ENCODE measurements around the gene DCAF16.

DNA sequence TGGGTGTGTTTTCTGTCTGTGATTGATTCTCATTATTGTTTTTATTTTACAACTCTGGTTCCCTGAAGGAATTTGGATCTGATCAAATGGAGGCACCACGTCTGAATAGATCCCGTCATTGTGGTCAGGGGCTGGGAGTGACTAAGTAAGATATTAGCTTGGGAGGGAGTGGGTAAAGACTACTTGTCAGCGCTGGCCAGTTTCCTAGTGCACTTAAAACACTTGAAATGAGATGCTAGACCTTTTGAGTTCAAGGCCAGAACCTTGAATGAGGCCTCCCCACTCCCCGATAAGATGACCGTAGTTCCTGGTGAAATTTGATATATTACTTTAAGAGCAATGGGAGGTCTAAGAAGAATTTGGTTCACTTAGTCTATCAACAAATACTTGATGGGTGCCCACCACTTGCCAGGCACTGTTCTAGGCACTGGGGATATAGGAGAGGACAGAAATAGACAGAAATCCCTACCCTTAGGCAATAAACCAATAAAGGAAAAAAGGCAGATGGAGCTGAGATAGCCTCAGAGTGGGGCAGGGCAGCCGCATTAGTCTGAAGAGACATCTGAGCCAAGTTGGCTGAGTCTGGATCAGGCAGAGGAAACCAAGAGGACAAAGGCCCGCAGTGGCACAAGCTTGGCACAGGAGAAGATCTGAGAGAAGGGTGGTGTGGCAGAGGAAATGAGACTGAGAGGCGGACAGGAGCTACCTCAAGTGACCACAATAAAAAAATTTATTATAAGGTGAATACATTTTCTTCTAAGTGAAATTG lies 41.0 kb downstream of the DCAF16 start:
- TF ChIP-seq, protein P1, sequence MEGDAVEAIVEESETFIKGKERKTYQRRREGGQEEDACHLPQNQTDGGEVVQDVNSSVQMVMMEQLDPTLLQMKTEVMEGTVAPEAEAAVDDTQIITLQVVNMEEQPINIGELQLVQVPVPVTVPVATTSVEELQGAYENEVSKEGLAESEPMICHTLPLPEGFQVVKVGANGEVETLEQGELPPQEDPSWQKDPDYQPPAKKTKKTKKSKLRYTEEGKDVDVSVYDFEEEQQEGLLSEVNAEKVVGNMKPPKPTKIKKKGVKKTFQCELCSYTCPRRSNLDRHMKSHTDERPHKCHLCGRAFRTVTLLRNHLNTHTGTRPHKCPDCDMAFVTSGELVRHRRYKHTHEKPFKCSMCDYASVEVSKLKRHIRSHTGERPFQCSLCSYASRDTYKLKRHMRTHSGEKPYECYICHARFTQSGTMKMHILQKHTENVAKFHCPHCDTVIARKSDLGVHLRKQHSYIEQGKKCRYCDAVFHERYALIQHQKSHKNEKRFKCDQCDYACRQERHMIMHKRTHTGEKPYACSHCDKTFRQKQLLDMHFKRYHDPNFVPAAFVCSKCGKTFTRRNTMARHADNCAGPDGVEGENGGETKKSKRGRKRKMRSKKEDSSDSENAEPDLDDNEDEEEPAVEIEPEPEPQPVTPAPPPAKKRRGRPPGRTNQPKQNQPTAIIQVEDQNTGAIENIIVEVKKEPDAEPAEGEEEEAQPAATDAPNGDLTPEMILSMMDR (IDR thresholded peaks at IDR 0.05): no peak
- TF ChIP-seq POLR2A (IDR thresholded peaks at IDR 0.05): no peak
